ENCODE measurements around the gene ELMO1.

GRCh38 chr7:37312608-37313007 is 136.1 kb downstream of the ELMO1 start:
- TF ChIP-seq EZH2 (IDR thresholded peaks at IDR 0.05; ENCODE audit: borderline replicate concordance, low read depth, low read length, poor library complexity, severe bottlenecking), result no peak
- TF ChIP-seq CTCF (conservative IDR thresholded peaks at IDR 0.05; ENCODE audit: low read depth, low read length), result no peak

Measured in A673 (cell line).